HK-2 (cell line): ENCODE measurements around the gene TXLNB.

Experiments used
- DNase-seq: peaks from one replicate; pipeline ENCODE4 v3.0.0-alpha.2; 2018; ENCODE audit not compliant: unreplicated experiment

The TXLNB gene

DNA sequence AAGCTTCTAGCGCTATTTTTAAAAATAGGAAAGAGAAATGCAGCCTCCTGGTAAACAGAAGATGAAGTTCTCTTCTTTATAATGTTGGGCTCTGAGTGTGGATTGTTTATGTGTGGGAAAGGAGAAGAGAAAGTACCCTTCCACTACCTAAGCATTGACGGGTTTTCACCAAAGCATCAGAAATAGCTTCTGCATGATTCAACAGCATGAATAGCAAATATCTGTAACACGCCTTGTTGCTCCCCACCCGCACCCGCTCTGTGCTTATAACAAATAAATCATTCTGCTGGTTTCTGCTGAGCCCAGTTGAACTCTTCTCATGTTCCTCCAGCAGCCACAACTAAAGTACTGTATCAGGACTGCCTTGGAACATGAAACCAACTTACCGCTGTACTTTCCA is 20.7 kb downstream of the TXLNB start:
- DNase-seq, result no peak

GRCh38 chr6:139270249-139270648 is 21.5 kb downstream of the TXLNB start:
- no peak for DNase-seq

DNA sequence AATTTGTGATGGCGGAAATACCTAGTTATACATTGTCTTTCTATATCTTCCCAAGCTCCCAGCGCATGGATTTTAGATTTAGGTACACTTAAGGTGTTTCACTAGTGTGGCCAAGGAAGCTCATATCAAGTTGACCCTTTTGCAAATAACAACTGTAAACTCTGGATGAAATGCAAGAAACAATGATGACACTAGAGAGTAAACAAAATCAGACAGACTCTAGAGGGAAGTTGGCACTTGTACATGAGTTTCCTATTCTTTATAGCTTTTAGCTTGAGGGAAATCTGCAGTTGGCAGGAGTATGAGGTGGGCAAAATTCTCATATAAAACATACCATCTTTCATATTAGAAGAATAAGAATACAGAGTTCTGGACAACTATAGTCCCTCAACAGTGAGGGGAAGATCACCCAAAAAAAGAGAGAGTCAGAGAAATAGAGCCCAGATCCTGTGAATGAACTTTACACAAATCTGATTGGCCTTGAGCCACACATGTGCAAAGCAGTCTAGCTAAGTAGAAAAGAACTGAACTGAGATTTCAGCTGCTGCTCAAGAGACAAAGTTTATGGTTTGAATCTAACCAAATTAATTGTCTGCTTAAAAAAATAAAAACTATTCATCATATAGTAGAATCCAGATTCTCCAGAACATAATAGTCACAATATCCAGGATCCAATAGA is 26.1 kb downstream of the TXLNB start:
- DNase-seq, result no peak

GRCh38 chr6:139262519-139263300 is 29.1 kb downstream of the TXLNB start:
- DNase-seq, result no peak

GRCh38 chr6:139257821-139258398 is 33.9 kb downstream of the TXLNB start:
- DNase-seq, result no peak

- no peak for DNase-seq
These were observed 34.5 kb downstream of the TXLNB start for GRCh38 chr6:139257291-139257690.

GRCh38 chr6:139256087-139256486 is 35.7 kb downstream of the TXLNB start:
- no peak for DNase-seq

GRCh38 chr6:139254196-139254595 is 37.6 kb downstream of the TXLNB start:
- no peak for DNase-seq

- DNase-seq, result no peak
These were observed 38.1 kb downstream of the TXLNB start for GRCh38 chr6:139253656-139254055.

DNA sequence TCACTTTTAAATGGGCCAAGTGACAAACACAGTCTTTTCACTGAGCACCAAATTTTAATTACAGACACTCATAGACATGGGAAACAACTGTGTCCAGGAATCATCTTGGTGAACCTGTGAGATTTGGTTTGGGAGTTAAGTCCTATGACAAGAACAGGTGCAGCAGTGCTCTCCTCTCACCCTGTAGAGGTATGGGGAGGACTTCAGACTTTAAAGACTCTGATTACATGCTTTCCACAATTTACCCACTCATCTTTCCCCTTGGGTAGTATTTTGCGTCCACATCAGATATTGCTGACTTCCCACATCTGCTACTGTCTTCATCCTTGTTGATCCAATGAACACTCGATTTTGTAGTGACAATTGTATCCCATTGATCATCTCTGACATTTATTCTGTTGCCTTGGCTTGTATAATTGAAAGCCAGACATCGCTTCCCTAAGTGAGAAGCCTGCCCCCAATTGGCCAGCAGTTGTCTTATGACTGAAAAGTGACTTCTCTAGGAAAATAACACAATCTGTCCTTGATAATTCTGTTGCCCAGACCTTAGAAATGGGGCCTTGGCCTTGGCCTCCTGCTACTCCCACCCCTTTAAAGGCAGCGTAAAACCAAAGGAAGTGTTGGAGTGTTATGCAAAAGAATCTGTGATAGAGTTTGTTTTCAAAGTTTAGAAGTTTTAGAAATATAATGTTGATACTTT is 40.0 kb downstream of the TXLNB start:
- no peak for DNase-seq

DNA sequence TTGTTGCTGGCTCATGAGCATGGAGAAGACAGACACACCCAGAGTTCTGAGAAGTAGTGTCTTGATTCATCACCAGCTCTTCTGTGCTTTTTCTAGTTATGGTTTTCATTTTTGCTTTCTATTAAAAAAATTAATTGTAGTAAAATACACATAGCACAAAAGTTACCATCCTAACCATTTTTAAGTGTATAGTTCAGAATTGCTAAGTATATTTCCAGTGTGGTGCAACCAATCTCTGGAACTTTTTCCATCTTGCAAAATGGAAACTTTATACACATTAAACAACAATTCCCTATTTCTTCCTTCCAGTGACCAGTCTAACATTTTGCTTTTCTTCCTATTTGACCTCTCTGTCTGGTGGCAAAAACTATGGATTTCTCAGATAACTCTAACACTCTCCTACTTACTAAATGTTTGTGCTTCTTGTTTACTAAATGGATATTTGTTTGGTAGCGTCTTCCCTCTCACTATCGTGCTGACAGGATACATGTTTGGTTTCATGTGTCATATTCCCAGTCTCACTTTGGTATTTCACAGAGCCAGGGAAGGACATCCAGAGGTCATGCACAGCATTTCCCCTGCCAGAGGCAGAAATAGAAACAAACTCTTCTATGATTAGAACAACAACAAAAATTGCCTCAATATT is 40.6 kb downstream of the TXLNB start:
- DNase-seq, result no peak

GRCh38 chr6:139250296-139251044 is 41.3 kb downstream of the TXLNB start:
- DNase-seq, result peak; percentile 49

DNA sequence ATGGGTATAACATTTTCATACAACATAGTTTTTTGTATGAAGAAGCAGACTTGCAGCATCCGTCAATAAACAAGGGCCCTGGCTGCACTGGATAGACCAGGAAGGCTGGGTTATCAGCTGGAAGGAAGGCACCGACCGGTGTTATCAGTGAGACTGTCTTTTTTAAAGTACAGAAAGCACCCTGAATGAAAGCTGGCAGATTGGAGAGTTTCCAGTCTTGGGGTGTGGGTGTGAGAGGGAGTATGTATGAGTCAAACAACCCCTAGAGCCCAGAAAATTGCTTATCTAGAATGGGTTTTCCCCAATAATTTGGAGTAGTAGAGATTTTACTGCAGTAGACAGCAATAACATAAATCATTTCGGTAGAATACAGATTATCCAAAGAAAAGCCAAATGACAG is 42.4 kb downstream of the TXLNB start:
- DNase-seq, result no peak

- DNase-seq, result no peak
These were observed 42.9 kb downstream of the TXLNB start for GRCh38 chr6:139248911-139249310.

DNA sequence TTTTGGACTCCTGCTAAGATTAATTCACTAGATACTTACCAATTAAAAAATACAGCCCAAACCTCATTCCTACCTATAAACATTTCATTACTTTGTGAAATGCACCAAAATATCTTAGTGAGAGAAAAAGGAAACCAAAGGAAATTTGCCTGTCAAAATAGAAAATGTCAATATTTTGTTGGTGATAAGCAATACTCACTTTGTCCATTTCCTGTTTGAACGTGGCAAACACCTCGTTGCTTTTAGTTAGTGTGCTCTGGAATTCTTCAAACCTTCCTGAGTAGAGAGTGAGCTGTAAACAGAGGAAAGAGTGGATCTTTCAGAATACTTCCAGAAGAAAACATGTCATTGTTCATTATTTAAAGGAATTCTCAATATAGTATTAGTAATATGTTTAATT is 44.2 kb downstream of the TXLNB start:
- DNase-seq, result no peak

GRCh38 chr6:139243536-139243935 is 48.3 kb downstream of the TXLNB start:
- DNase-seq, result no peak

DNA sequence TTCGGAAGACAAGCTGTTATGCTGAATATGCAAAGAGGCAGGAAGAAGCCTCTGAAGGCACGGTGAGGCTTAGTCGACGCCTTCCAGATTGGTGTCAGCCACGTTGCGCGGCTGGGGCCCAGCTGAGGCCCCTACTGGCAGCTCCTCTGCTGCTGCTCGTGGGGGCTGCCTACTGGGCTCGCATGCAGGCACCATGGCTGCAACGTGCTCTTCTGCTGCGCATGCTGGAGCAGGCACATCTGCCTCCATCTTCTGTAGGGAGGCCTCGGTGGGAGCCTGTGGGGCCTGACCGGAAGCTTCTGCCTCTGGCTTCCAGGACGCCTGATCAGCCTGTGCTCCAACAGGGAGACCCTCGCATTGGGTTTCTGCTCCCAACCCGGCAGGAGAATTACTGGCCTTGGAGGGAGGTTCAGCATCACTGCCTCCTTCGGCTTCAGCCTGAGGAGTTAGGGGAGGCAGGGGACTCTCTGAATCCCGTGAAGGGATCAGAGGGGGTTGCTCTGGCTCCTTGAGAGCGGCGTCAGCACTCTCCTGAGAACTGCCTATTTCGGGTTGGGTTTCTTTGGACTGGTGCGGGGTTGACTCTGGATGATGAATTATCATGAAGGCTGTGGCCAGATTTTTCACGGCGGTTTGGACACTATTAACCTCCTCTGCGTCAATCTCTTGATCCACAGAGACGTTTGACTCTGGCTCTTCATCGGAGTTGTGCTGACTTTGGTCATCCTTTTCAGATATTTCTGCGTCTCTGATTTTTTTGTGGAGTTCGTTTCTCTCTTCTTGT is 49.1 kb downstream of the TXLNB start:
- no peak for DNase-seq

GRCh38 chr6:139240161-139241010 is 51.4 kb downstream of the TXLNB start:
- DNase-seq, result no peak

DNA sequence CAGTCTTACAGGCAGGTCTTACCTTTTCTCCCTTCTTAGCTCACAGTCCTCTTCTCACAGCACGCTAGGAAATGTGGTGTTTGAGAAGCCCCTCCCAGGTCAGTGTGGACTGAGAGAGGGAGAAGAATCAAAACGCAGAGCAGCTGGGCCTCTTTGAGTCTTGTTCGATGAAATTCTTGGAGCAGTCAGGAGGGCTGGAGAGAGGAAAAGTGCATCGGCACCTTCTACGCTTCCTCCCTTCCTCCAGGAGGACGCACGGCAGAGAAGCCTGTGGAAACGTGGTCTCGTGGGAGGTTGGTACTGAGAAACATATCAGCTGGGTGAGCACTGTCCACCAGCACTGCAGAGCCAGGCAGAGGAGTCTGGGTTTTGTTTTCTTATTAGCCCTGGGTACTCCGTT is 52.7 kb downstream of the TXLNB start:
- DNase-seq, result no peak

DNA sequence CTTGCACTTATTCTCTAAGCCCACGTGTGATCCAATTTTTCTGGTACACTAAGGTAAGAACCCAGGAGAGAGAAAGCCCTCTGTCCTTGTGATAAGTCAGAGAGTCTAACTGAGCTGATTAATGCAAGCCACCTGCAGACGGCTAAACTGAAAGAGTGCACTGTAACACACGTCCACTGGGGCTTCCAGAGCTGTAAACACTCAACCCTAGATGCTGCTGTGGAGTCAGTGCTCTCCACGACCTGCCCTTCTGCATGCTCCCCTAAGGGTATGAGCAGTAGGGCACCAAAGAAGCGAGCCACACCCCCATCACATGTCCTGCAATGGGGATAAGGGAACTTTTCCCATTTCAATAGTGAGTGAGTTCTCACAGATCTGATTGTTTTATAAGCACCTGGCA is 55.7 kb downstream of the TXLNB start:
- DNase-seq, result no peak
